ENCODE results near the gene CNTN5.

- TF ChIP-seq POLR2A (IDR thresholded peaks at IDR 0.05; ENCODE audit: low read length), result no peak
- TF ChIP-seq GATA1 (IDR thresholded peaks at IDR 0.05; ENCODE audit: low read depth, low read length), result no peak
Measured at GRCh38 chr11:100329352-100329751, 1308.6 kb downstream of the CNTN5 start.
